ENCODE data around the gene TRIM34. TPM values are rescaled to one million over a fixed set of nuclear protein-coding genes. Genes with fewer than 3 reads are reported as not detected.

TRIM34 gene
- total RNA-seq, 2 experiments from 2014 or later: 8.4 to 13.1 TPM

- ChIA-PET CTCF (ENCODE audit: unreplicated experiment) (no interaction called here), POLR2A (no interaction called here)
- Histone ChIP-seq H2AFZ (ENCODE audit: low read length) (no peak overlapping the region), H3K4me3 (ENCODE audit: low read depth, low read length, poor library complexity, severe bottlenecking) (no peak overlapping the region), H3K9me2 (ENCODE audit: insufficient read depth, low read length) (no peaks in the 10 kb centered on the region), H4K20me1 (ENCODE audit: insufficient read depth, low read length) (no peaks in the 10 kb centered on the region), H3K79me2 (ENCODE audit: insufficient read depth, low read depth, low read length) (no peaks in the 10 kb centered on the region), H3K4me2 (ENCODE audit: low read length) (no peak overlapping the region), H3K36me3 (ENCODE audit: insufficient read depth, low read length) (no peaks in the 10 kb centered on the region), H3K4me1 (ENCODE audit: insufficient read depth, low read length, poor library complexity, severe bottlenecking) (no peaks in the 10 kb centered on the region), H3K27ac (ENCODE audit: low read depth, low read length, poor library complexity, severe bottlenecking) (no peak overlapping the region), H3K9me3 (ENCODE audit: low read length) (no peaks in the 10 kb centered on the region)
- DNase-seq (ENCODE audit: low spot score): no peak
- TF ChIP-seq EZH2phosphoT487 (IDR thresholded peaks at IDR 0.05; ENCODE audit: borderline replicate concordance, low read depth, low read length): no peak
- TF ChIP-seq, protein P1, sequence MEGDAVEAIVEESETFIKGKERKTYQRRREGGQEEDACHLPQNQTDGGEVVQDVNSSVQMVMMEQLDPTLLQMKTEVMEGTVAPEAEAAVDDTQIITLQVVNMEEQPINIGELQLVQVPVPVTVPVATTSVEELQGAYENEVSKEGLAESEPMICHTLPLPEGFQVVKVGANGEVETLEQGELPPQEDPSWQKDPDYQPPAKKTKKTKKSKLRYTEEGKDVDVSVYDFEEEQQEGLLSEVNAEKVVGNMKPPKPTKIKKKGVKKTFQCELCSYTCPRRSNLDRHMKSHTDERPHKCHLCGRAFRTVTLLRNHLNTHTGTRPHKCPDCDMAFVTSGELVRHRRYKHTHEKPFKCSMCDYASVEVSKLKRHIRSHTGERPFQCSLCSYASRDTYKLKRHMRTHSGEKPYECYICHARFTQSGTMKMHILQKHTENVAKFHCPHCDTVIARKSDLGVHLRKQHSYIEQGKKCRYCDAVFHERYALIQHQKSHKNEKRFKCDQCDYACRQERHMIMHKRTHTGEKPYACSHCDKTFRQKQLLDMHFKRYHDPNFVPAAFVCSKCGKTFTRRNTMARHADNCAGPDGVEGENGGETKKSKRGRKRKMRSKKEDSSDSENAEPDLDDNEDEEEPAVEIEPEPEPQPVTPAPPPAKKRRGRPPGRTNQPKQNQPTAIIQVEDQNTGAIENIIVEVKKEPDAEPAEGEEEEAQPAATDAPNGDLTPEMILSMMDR (conservative IDR thresholded peaks at IDR 0.05; ENCODE audit: low read length): no peak
- intact Hi-C loops (cut with micrococcal nuclease; ENCODE audit: unreplicated experiment): no loop called here
- no TSS peak for BruUV-seq (replicated peaks)
Observed at GRCh38 chr11:5658318-5658717, 33.5 kb downstream of the TRIM34 start.

- Histone ChIP-seq H3K9me3 (ENCODE audit: low read length) (no peaks in the 10 kb centered on the region), H3K9me2 (ENCODE audit: insufficient read depth, low read length) (no peaks in the 10 kb centered on the region), H4K20me1 (ENCODE audit: insufficient read depth, low read length) (no peaks in the 10 kb centered on the region), H3K79me2 (ENCODE audit: insufficient read depth, low read depth, low read length) (no peaks in the 10 kb centered on the region), H3K4me2 (ENCODE audit: low read length) (no peak overlapping the region), H3K27ac (ENCODE audit: low read depth, low read length, poor library complexity, severe bottlenecking) (no peak overlapping the region), H3K36me3 (ENCODE audit: insufficient read depth, low read length) (peaks cover 11% of the 10 kb centered on the region; the same call in 1 of the 2 replicates), H3K4me1 (ENCODE audit: insufficient read depth, low read length, poor library complexity, severe bottlenecking) (no peaks in the 10 kb centered on the region), H3K4me3 (ENCODE audit: low read depth, low read length, poor library complexity, severe bottlenecking) (no peak overlapping the region), H2AFZ (ENCODE audit: low read length) (no peak overlapping the region)
- ChIA-PET POLR2A (interaction anchor here (0.6 to 0.7 kb wide), 3 partner anchors 9 to 877 kb away, joined by 3 to 4 read pairs (median 4); no protein-coding TSS in a partner anchor), CTCF (ENCODE audit: unreplicated experiment) (no interaction called here)
- no TSS peak for BruUV-seq (replicated peaks)
- intact Hi-C loops (cut with micrococcal nuclease; ENCODE audit: unreplicated experiment): no loop called here
- no peak for TF ChIP-seq EZH2phosphoT487 (IDR thresholded peaks at IDR 0.05; ENCODE audit: borderline replicate concordance, low read depth, low read length)
- TF ChIP-seq, protein P1 (conservative IDR thresholded peaks at IDR 0.05; ENCODE audit: low read length): no peak
- DNase-seq (ENCODE audit: low spot score): no peak
Observed at GRCh38 chr11:5663511-5663910, 38.7 kb downstream of the TRIM34 start.

- BruUV-seq (replicated peaks): no TSS peak
- Histone ChIP-seq H3K9me3 (ENCODE audit: low read length) (no peaks in the 10 kb centered on the region), H3K9me2 (ENCODE audit: insufficient read depth, low read length) (no peaks in the 10 kb centered on the region), H3K36me3 (ENCODE audit: insufficient read depth, low read length) (peaks cover 22% of the 10 kb centered on the region), H4K20me1 (ENCODE audit: insufficient read depth, low read length) (no peaks in the 10 kb centered on the region), H3K4me2 (ENCODE audit: low read length) (no peak overlapping the region), H3K79me2 (ENCODE audit: insufficient read depth, low read depth, low read length) (no peaks in the 10 kb centered on the region), H3K4me3 (ENCODE audit: low read depth, low read length, poor library complexity, severe bottlenecking) (no peak overlapping the region), H2AFZ (ENCODE audit: low read length) (no peak overlapping the region), H3K4me1 (ENCODE audit: insufficient read depth, low read length, poor library complexity, severe bottlenecking) (no peaks in the 10 kb centered on the region), H3K27ac (ENCODE audit: low read depth, low read length, poor library complexity, severe bottlenecking) (no peak overlapping the region)
- CTCF ChIA-PET (ENCODE audit: unreplicated experiment): interaction anchor here (0.6 kb wide), 1 partner anchor 981 kb away, joined by 3 read pairs; no protein-coding TSS in a partner anchor
- intact Hi-C loops (cut with micrococcal nuclease; ENCODE audit: unreplicated experiment): no loop called here
- no peak for DNase-seq (ENCODE audit: low spot score)
- POLR2A ChIA-PET: interaction anchor here (0.6 kb wide), 1 partner anchor 695 kb away, joined by 6 read pairs; no protein-coding TSS in a partner anchor
- no peak for TF ChIP-seq EZH2phosphoT487 (IDR thresholded peaks at IDR 0.05; ENCODE audit: borderline replicate concordance, low read depth, low read length)
- TF ChIP-seq, protein P1 (conservative IDR thresholded peaks at IDR 0.05; ENCODE audit: low read length): no peak
Observed at GRCh38 chr11:5665051-5665570, 40.3 kb downstream of the TRIM34 start.

All from OCI-LY7 (cell line).